HEK293 (cell line): ENCODE measurements around the gene TXNDC15.

Experiments
- GFI1B ChIP-seq: fragments of 450-650 bp; formaldehyde crosslinking; IDR thresholded peaks from 2 replicates; pipeline ENCODE4 v1.5.1; 2016; ENCODE audit warnings: missing biosample characterization, missing genetic modification characterization
- KLF10 ChIP-seq: fragments of 450-650 bp; IDR thresholded peaks from 2 replicates; pipeline ENCODE4 v1.5.1; 2018; ENCODE audit warnings: missing biosample characterization, mild to moderate bottlenecking, missing genetic modification characterization
- KLF16 ChIP-seq: fragments of 450-650 bp; formaldehyde crosslinking; IDR thresholded peaks from 2 replicates; pipeline ENCODE4 v1.5.1; 2017; ENCODE audit warnings: missing biosample characterization, missing genetic modification characterization
- KLF7 ChIP-seq: fragments of 450-650 bp; formaldehyde crosslinking; IDR thresholded peaks from 2 replicates; pipeline ENCODE4 v1.5.1; 2016; ENCODE audit warnings: missing biosample characterization, missing genetic modification characterization, borderline replicate concordance
- KLF8 ChIP-seq: fragments of 450-650 bp; formaldehyde crosslinking; IDR thresholded peaks from 2 replicates; pipeline ENCODE4 v1.5.1; 2016; ENCODE audit warnings: missing biosample characterization, missing genetic modification characterization
- MZF1 ChIP-seq: fragments of 450-650 bp; formaldehyde crosslinking; IDR thresholded peaks from 2 replicates; pipeline ENCODE4 v1.5.1; 2017; ENCODE audit warnings: missing biosample characterization, missing genetic modification characterization, borderline replicate concordance
- PBX3 ChIP-seq: sonication (generic); formaldehyde crosslinking; IDR thresholded peaks from 2 replicates; pipeline ENCODE4 v1.8.1; 2022; ENCODE audit warnings: mild to moderate bottlenecking, moderate library complexity, missing genetic modification reagents
- REST ChIP-seq: fragments of 450-650 bp; formaldehyde crosslinking; IDR thresholded peaks from 2 replicates; pipeline ENCODE4 v1.5.1; 2016; ENCODE audit warnings: missing biosample characterization, missing genetic modification characterization
- TCF7L2 ChIP-seq: IDR thresholded peaks from 2 replicates; pipeline ENCODE4 v1.6.1; 2011; ENCODE audit warnings: low read depth, mild to moderate bottlenecking, inconsistent platforms, low read length, moderate library complexity, borderline replicate concordance
- YY1 ChIP-seq: fragments of 450-650 bp; formaldehyde crosslinking; IDR thresholded peaks from 2 replicates; pipeline ENCODE4 v1.5.1; 2018; ENCODE audit warnings: missing biosample characterization, missing genetic modification characterization
- ZBTB17 ChIP-seq: fragments of 450-650 bp; formaldehyde crosslinking; IDR thresholded peaks from 2 replicates; pipeline ENCODE4 v1.5.1; 2016; ENCODE audit warnings: missing biosample characterization, missing genetic modification characterization
- ZIC2 ChIP-seq: fragments of 450-650 bp; formaldehyde crosslinking; IDR thresholded peaks from 2 replicates; pipeline ENCODE4 v1.5.1; 2016; ENCODE audit warnings: missing biosample characterization, missing genetic modification characterization
- ZNF10 ChIP-seq: fragments of 450-650 bp; formaldehyde crosslinking; IDR thresholded peaks from 2 replicates; pipeline ENCODE4 v1.5.1; 2017; ENCODE audit warnings: missing biosample characterization, missing genetic modification characterization
- ZNF112 ChIP-seq: fragments of 450-650 bp; formaldehyde crosslinking; IDR thresholded peaks from 2 replicates; pipeline ENCODE4 v1.5.0; 2017; ENCODE audit warnings: missing biosample characterization, missing genetic modification characterization
- ZNF148 ChIP-seq: fragments of 450-650 bp; formaldehyde crosslinking; IDR thresholded peaks from 2 replicates; pipeline ENCODE4 v1.5.0; 2017; ENCODE audit warnings: missing biosample characterization, missing genetic modification characterization, borderline replicate concordance
- ZNF366 ChIP-seq: fragments of 450-650 bp; formaldehyde crosslinking; conservative IDR thresholded peaks from 2 replicates; pipeline ENCODE4 v1.5.1; 2016; ENCODE audit warnings: missing biosample characterization, missing genetic modification characterization
- ZNF37A ChIP-seq: fragments of 450-650 bp; IDR thresholded peaks from 2 replicates; pipeline ENCODE4 v1.5.1; 2018; ENCODE audit warnings: missing biosample characterization, missing genetic modification characterization
- ZNF514 ChIP-seq: fragments of 450-650 bp; formaldehyde crosslinking; IDR thresholded peaks from 2 replicates; pipeline ENCODE4 v1.5.1; 2016; ENCODE audit warnings: missing biosample characterization, missing genetic modification characterization
- ZNF561 ChIP-seq: fragments of 450-650 bp; IDR thresholded peaks from 2 replicates; pipeline ENCODE4 v1.5.1; 2018; ENCODE audit warnings: missing biosample characterization, missing genetic modification characterization, borderline replicate concordance
- ZNF623 ChIP-seq: fragments of 450-650 bp; formaldehyde crosslinking; IDR thresholded peaks from 2 replicates; pipeline ENCODE4 v1.5.1; 2016; ENCODE audit warnings: missing biosample characterization, missing genetic modification characterization
- ZNF660 ChIP-seq: fragments of 450-650 bp; IDR thresholded peaks from 2 replicates; pipeline ENCODE4 v1.5.1; 2018; ENCODE audit warnings: missing biosample characterization, mild to moderate bottlenecking, missing genetic modification characterization
- ZNF677 ChIP-seq: fragments of 450-650 bp; IDR thresholded peaks from 2 replicates; pipeline ENCODE4 v1.5.0; 2018; ENCODE audit warnings: missing biosample characterization, mild to moderate bottlenecking, missing genetic modification characterization, moderate library complexity
- ZNF76 ChIP-seq: fragments of 450-650 bp; formaldehyde crosslinking; IDR thresholded peaks from 2 replicates; pipeline ENCODE4; 2016; ENCODE audit warnings: low read depth, missing biosample characterization, missing genetic modification characterization, borderline replicate concordance
- ZNF776 ChIP-seq: fragments of 450-650 bp; formaldehyde crosslinking; IDR thresholded peaks from 2 replicates; pipeline ENCODE4 v1.5.0; 2017; ENCODE audit warnings: missing biosample characterization, missing genetic modification characterization, borderline replicate concordance
- ZSCAN5A ChIP-seq: fragments of 450-650 bp; formaldehyde crosslinking; IDR thresholded peaks from 2 replicates; pipeline ENCODE4 v1.5.1; 2016; ENCODE audit warnings: missing biosample characterization, missing genetic modification characterization
- TF ChIP-seq, protein P1 (sequence below): fragments of 450-650 bp; IDR thresholded peaks from 2 replicates; pipeline ENCODE4 v1.5.1; 2018; ENCODE audit warnings: missing biosample characterization, missing genetic modification characterization
- TF ChIP-seq, protein P2 (sequence below): fragments of 450-650 bp; formaldehyde crosslinking; IDR thresholded peaks from 2 replicates; pipeline ENCODE4 v1.5.1; 2016; ENCODE audit warnings: missing biosample characterization, missing genetic modification characterization

TXNDC15 gene

GRCh38 chr5:134904610-134905245, 30.6 kb downstream of the TXNDC15 start, which contains the start of gene PCBD2 (continued):
- TF ChIP-seq KLF10 (tag by site-specific recombination) (peak; percentile 63), ZIC2 (tag by site-specific recombination) (peak; percentile 42), YY1 (tag by site-specific recombination) (peak; percentile 66; the same call in 1 of the 2 replicates), ZNF148 (tag by site-specific recombination) (no peak), KLF16 (tag by site-specific recombination) (no peak), ZNF561 (peak; percentile 94), MZF1 (tag by site-specific recombination) (no peak; the same call in 1 of the 2 replicates), ZSCAN5A (tag by site-specific recombination) (no peak), ZNF37A (tag by site-specific recombination) (no peak), ZBTB17 (tag by site-specific recombination) (peak; percentile 71), PBX3 (CRISPR knock-in tag) (peak; percentile 64; the same call in 1 of the 2 replicates), ZNF76 (peak; percentile 32; the same call in 1 of the 2 replicates), ZNF677 (peak; percentile 43; the same call in 1 of the 2 replicates), ZNF366 (tag by site-specific recombination) (no peak), ZNF514 (tag by site-specific recombination) (no peak), GFI1B (tag by site-specific recombination) (no peak), KLF7 (peak; percentile 9; the same call in 1 of the 2 replicates), ZNF623 (tag by site-specific recombination) (no peak), REST (0 out of 2 replicates have a peak, but pooled peaks have one; percentile 20), ZNF112 (no peak), KLF8 (tag by site-specific recombination) (peak; percentile 73; the same call in 1 of the 2 replicates), TCF7L2 (no peak), ZNF660 (tag by site-specific recombination) (peak; percentile 94), ZNF776 (tag by site-specific recombination) (no peak), ZNF10 (peak; percentile 40; the same call in 1 of the 2 replicates)
- TF ChIP-seq, protein P1, sequence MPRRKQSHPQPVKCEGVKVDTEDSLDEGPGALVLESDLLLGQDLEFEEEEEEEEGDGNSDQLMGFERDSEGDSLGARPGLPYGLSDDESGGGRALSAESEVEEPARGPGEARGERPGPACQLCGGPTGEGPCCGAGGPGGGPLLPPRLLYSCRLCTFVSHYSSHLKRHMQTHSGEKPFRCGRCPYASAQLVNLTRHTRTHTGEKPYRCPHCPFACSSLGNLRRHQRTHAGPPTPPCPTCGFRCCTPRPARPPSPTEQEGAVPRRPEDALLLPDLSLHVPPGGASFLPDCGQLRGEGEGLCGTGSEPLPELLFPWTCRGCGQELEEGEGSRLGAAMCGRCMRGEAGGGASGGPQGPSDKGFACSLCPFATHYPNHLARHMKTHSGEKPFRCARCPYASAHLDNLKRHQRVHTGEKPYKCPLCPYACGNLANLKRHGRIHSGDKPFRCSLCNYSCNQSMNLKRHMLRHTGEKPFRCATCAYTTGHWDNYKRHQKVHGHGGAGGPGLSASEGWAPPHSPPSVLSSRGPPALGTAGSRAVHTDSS (tag by site-specific recombination): peak; percentile 46; the same call in 1 of the 2 replicates
- TF ChIP-seq, protein P2, sequence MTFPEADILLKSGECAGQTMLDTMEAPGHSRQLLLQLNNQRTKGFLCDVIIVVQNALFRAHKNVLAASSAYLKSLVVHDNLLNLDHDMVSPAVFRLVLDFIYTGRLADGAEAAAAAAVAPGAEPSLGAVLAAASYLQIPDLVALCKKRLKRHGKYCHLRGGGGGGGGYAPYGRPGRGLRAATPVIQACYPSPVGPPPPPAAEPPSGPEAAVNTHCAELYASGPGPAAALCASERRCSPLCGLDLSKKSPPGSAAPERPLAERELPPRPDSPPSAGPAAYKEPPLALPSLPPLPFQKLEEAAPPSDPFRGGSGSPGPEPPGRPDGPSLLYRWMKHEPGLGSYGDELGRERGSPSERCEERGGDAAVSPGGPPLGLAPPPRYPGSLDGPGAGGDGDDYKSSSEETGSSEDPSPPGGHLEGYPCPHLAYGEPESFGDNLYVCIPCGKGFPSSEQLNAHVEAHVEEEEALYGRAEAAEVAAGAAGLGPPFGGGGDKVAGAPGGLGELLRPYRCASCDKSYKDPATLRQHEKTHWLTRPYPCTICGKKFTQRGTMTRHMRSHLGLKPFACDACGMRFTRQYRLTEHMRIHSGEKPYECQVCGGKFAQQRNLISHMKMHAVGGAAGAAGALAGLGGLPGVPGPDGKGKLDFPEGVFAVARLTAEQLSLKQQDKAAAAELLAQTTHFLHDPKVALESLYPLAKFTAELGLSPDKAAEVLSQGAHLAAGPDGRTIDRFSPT (tag by site-specific recombination): no peak
